Gastrocnemius medialis (tissue), 4 donors: Measurements from ENCODE around the gene AGAP3.

Experiments
- CTCF ChIP-seq, 5 experiments: fragments of 450-650 bp in 3 of 5; fragments of 200-600 bp in 2 of 5; sonication (generic) in 2 of 5; IDR thresholded peaks in 4 of 5; conservative IDR thresholded peaks in 1 of 5; 1 replicate in 4 of 5; 2 replicates in 1 of 5; pipeline ENCODE4 v1.5.1; 2016 to 2019; ENCODE audit warnings: antibody characterized with exemption in 5 of 5, mild to moderate bottlenecking in 3 of 5, moderate library complexity in 3 of 5
- POLR2A ChIP-seq, 2 donors: fragments of 450-650 bp; IDR thresholded peaks; one replicate each; pipeline ENCODE4 v1.6.1; 2017; ENCODE audit warnings: antibody characterized with exemption in 2 of 2, mild to moderate bottlenecking in 2 of 2, moderate library complexity in 2 of 2

GRCh38 chr7:151091431-151091830, 5.2 kb downstream of the AGAP3 start:
- TF ChIP-seq POLR2A (IDR thresholded peaks at IDR 0.05) = no peak
- peak in 2 of 5 experiments; percentile 26 to 36 for TF ChIP-seq CTCF (IDR thresholded peaks at IDR 0.05 in 4 of 5, conservative IDR thresholded peaks at IDR 0.05 in 1 of 5)
